ENCODE results near the gene ERFE. TPM values are rescaled to one million over a fixed set of nuclear protein-coding genes. Genes with fewer than 3 reads are reported as not detected.

Gene ERFE
- total RNA-seq, 2 experiments from 2014 or later: 0.99 to 1.0 TPM

GRCh38 chr2:238124488-238125126, 34.2 kb upstream of the ERFE start:
- intact Hi-C loops (cut with micrococcal nuclease): no loop called here
- H3K4me1 Mint-ChIP-seq (ENCODE audit: low read depth): no peaks in the 10 kb centered on the region
- ChIA-PET CTCF (no interaction called here), POLR2A (no interaction called here)
- TF ChIP-seq, protein P1, sequence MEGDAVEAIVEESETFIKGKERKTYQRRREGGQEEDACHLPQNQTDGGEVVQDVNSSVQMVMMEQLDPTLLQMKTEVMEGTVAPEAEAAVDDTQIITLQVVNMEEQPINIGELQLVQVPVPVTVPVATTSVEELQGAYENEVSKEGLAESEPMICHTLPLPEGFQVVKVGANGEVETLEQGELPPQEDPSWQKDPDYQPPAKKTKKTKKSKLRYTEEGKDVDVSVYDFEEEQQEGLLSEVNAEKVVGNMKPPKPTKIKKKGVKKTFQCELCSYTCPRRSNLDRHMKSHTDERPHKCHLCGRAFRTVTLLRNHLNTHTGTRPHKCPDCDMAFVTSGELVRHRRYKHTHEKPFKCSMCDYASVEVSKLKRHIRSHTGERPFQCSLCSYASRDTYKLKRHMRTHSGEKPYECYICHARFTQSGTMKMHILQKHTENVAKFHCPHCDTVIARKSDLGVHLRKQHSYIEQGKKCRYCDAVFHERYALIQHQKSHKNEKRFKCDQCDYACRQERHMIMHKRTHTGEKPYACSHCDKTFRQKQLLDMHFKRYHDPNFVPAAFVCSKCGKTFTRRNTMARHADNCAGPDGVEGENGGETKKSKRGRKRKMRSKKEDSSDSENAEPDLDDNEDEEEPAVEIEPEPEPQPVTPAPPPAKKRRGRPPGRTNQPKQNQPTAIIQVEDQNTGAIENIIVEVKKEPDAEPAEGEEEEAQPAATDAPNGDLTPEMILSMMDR (IDR thresholded peaks at IDR 0.05): no peak
- no peak overlapping the region for H3K4me3 Mint-ChIP-seq
- no peak for ATAC-seq
- H3K27me3 Mint-ChIP-seq: no peaks in the 10 kb centered on the region
- no peak overlapping the region for H3K27ac Mint-ChIP-seq
- no peaks in the 10 kb centered on the region for H3K9me3 Mint-ChIP-seq
- H3K36me3 Mint-ChIP-seq (ENCODE audit: low read depth): no peaks in the 10 kb centered on the region
- no peak for DNase-seq

GRCh38 chr2:238125127-238125885, 33.5 kb upstream of the ERFE start:
- no peaks in the 10 kb centered on the region for H3K36me3 Mint-ChIP-seq (ENCODE audit: low read depth)

DNA sequence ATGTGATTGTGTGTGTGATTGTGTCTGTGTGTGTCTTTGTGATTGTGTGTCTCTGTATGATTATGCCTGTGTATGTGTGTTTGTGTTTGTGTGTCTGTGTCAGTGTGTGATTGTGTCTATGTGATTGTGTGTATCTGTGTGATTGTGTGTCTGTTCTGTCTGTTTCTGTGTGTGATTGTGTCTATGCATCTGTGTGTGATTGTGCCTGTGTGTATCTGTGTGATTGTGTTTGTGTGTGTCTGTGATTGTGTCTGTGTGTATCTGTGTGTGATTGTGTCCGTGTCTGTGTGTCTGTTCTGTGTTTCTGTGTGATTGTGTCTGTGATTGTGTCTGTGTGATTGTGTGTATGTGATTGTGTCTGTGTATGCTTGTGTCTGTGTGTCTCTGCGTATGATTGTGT, 32.4 kb upstream of the ERFE start:
- no peak overlapping the region for H3K4me3 Mint-ChIP-seq
- DNase-seq: no peak
- ChIA-PET POLR2A (no interaction called here), CTCF (no interaction called here)
- H3K4me1 Mint-ChIP-seq (ENCODE audit: low read depth): no peaks in the 10 kb centered on the region
- no peaks in the 10 kb centered on the region for H3K9me3 Mint-ChIP-seq
- H3K27me3 Mint-ChIP-seq: no peaks in the 10 kb centered on the region
- H3K27ac Mint-ChIP-seq: no peak overlapping the region
- no peak for ATAC-seq
- intact Hi-C loops (cut with micrococcal nuclease): no loop called here
- TF ChIP-seq, protein P1 (IDR thresholded peaks at IDR 0.05): no peak
- H3K36me3 Mint-ChIP-seq (ENCODE audit: low read depth): no peaks in the 10 kb centered on the region

More at GRCh38 chr2:238125127-238125885, 33.5 kb upstream of the ERFE start:
- CTCF ChIA-PET: no interaction called here
- H3K27me3 Mint-ChIP-seq: no peaks in the 10 kb centered on the region
- intact Hi-C loops (cut with micrococcal nuclease): no loop called here
- POLR2A ChIA-PET: interaction anchor here (0.6 kb wide), 1 partner anchor 1882 kb away, joined by 3 read pairs; no protein-coding TSS in a partner anchor
- no peaks in the 10 kb centered on the region for H3K9me3 Mint-ChIP-seq
- H3K27ac Mint-ChIP-seq: no peak overlapping the region
- DNase-seq (no peak), ATAC-seq (no peak)
- no peaks in the 10 kb centered on the region for H3K4me1 Mint-ChIP-seq (ENCODE audit: low read depth)
- TF ChIP-seq, protein P1 (IDR thresholded peaks at IDR 0.05): no peak
- no peak overlapping the region for H3K4me3 Mint-ChIP-seq

DNA sequence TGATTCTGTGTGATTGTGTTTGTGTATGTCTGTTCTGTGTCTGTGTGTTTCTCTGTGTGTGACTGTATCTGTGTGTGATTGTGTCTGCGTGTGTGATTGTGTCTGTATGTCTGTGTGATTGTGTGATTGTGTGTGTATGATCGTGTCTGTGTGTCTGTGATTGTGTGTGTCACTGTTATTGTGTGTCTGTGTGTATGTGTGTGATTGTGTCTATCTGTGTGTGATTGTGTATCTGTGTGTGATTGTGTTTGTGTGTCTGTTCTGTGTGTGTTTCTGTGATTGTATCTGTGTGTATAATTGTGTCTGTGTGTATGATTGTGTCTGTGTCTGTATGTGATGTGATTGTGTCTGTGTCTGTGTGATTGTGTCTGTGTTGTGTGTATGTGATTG, 32.0 kb upstream of the ERFE start:
- Mint-ChIP-seq H3K4me3 (no peak overlapping the region), H3K36me3 (ENCODE audit: low read depth) (no peaks in the 10 kb centered on the region), H3K27ac (no peak overlapping the region), H3K27me3 (no peaks in the 10 kb centered on the region), H3K9me3 (no peaks in the 10 kb centered on the region), H3K4me1 (ENCODE audit: low read depth) (no peaks in the 10 kb centered on the region)
- DNase-seq: no peak
- ChIA-PET POLR2A (no interaction called here), CTCF (no interaction called here)
- ATAC-seq: no peak
- intact Hi-C loops (cut with micrococcal nuclease): no loop called here
- TF ChIP-seq, protein P1 (IDR thresholded peaks at IDR 0.05): no peak
